Measurements from ENCODE around the gene RABGEF1. TPM values are rescaled to one million over a fixed set of nuclear protein-coding genes. Genes with fewer than 3 reads are reported as not detected.
"Not testable (repeated sequence)": the region's sequence is repeated elsewhere in the genome, so short reads cannot be mapped to it uniquely, and the experiment has no call there.

Gene RABGEF1
- polyA plus RNA-seq, 1 of the 3 experiments (the other 2 are of a cell fraction) = 25.6 TPM

DNA sequence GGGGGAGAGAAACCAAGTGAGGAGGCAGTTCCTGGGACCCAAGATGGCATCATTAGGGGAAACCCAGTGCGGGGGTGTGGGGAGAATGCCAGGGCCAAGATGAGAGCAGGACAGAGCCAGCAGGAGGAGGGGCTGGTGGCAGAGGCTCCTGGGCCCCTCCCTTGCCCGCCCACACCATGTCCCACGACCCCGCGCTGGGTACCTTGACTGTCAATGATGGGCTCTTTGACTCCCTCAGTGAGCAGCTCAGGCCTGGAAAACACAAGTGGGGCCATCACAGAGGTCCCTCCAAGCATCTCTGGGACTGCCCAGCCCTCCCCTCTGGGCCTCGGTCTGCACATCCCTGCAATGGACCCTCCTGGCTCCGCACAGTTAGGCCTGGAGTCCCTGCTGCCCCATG, 75.4 kb downstream of the RABGEF1 start:
- Histone ChIP-seq H3K4me1 (ENCODE audit: control insufficient read depth in 1 of 2, insufficient read depth in 2 of 2, low read depth in 1 of 2, low read length in 1 of 2) (no peaks in the 10 kb centered on the region), H3K4me2 (no peak overlapping the region), H3K9ac (no peak overlapping the region), H4K20me1 (ENCODE audit: insufficient read depth) (no peaks in the 10 kb centered on the region), H3K36me3 (replicated peaks in 1 of 2; ENCODE audit: control insufficient read depth in 1 of 2, insufficient read depth in 2 of 2, low read length in 1 of 2) (peaks cover 6 to 15% of the 10 kb centered on the region in 2 experiments), H3K4me3 (ENCODE audit: low read depth in 2 of 2, low read length in 1 of 2) (no peak overlapping the region), H2AFZ (ENCODE audit: low read depth) (no peak overlapping the region), H3K27ac (ENCODE audit: low read depth in 2 of 2, low read length in 1 of 2) (no peak overlapping the region), H3K9me2 (no peaks in the 10 kb centered on the region), H3K79me2 (ENCODE audit: insufficient read depth) (no peaks in the 10 kb centered on the region), H3F3A (replicated peaks; ENCODE audit: insufficient read depth) (no peaks in the 10 kb centered on the region), H3K9me3 (no peaks in the 10 kb centered on the region), H3K27me3 (ENCODE audit: insufficient read depth) (no peaks in the 10 kb centered on the region)
- ChIA-PET POLR2A (no interaction called here), CTCF (interaction anchor here (0.6 to 0.7 kb wide), 2 partner anchors 264 to 779 kb away, joined by 3 read pairs; no protein-coding TSS in a partner anchor)
- no peak for TF ChIP-seq FOSL2 (IDR thresholded peaks at IDR 0.05; ENCODE audit: borderline replicate concordance, low read depth)
- no peak for TF ChIP-seq ELF1 (IDR thresholded peaks at IDR 0.05)
- no peak for TF ChIP-seq FOXM1 (IDR thresholded peaks at IDR 0.05; ENCODE audit: low read depth)
- no peak for TF ChIP-seq RFX5 (IDR thresholded peaks at IDR 0.05; ENCODE audit: low read length)
- TF ChIP-seq ZBTB33 (IDR thresholded peaks at IDR 0.05; ENCODE audit: borderline replicate concordance, low read depth) = no peak
- TF ChIP-seq RCOR1 (IDR thresholded peaks at IDR 0.05; ENCODE audit: low read length) = no peak
- TF ChIP-seq YY1 (IDR thresholded peaks at IDR 0.05; ENCODE audit: low read depth) = no peak
- TF ChIP-seq, protein P1, sequence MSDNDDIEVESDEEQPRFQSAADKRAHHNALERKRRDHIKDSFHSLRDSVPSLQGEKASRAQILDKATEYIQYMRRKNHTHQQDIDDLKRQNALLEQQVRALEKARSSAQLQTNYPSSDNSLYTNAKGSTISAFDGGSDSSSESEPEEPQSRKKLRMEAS (IDR thresholded peaks at IDR 0.05; ENCODE audit: low read depth) = no peak
- no peak for TF ChIP-seq EP300 (IDR thresholded peaks at IDR 0.05; ENCODE audit: borderline replicate concordance in 1 of 2, low read depth in 1 of 2, low read length in 1 of 2)
- DNase-seq = no peak
- WGBS (ENCODE audit: low lambda C conversion rate) = 93% methylated on average over 5 of the region's 7 CpGs

GRCh38 chr7:66816658-66817057, 76.1 kb downstream of the RABGEF1 start:
- H3K27me3 ChIP-seq (ENCODE audit: insufficient read depth); H3K4me1 ChIP-seq (ENCODE audit: control insufficient read depth in 1 of 2, insufficient read depth in 2 of 2, low read depth in 1 of 2, low read length in 1 of 2); H3K36me3 ChIP-seq (replicated peaks in 1 of 2; ENCODE audit: control insufficient read depth in 1 of 2, insufficient read depth in 2 of 2, low read length in 1 of 2); H3K9me3 ChIP-seq; H3K79me2 ChIP-seq (ENCODE audit: insufficient read depth); H3F3A ChIP-seq (replicated peaks; ENCODE audit: insufficient read depth); H3K27ac ChIP-seq (ENCODE audit: low read depth in 2 of 2, low read length in 1 of 2); H3K9ac ChIP-seq; H3K4me2 ChIP-seq; H4K20me1 ChIP-seq (ENCODE audit: insufficient read depth); DNase-seq; H2AFZ ChIP-seq (ENCODE audit: low read depth); H3K9me2 ChIP-seq; H3K4me3 ChIP-seq (ENCODE audit: low read depth in 2 of 2, low read length in 1 of 2): not testable (repeated sequence)
- ChIA-PET CTCF (interaction anchor here (0.7 to 1.2 kb wide), 3 partner anchors 18 to 779 kb away, joined by 3 read pairs; no protein-coding TSS in a partner anchor), POLR2A (interaction anchor here (0.8 kb wide), 1 partner anchor 28 kb away, joined by 4 read pairs; no protein-coding TSS in a partner anchor)
- 86% methylated on average over 7 of the region's 7 CpGs for WGBS (ENCODE audit: low lambda C conversion rate)

DNA sequence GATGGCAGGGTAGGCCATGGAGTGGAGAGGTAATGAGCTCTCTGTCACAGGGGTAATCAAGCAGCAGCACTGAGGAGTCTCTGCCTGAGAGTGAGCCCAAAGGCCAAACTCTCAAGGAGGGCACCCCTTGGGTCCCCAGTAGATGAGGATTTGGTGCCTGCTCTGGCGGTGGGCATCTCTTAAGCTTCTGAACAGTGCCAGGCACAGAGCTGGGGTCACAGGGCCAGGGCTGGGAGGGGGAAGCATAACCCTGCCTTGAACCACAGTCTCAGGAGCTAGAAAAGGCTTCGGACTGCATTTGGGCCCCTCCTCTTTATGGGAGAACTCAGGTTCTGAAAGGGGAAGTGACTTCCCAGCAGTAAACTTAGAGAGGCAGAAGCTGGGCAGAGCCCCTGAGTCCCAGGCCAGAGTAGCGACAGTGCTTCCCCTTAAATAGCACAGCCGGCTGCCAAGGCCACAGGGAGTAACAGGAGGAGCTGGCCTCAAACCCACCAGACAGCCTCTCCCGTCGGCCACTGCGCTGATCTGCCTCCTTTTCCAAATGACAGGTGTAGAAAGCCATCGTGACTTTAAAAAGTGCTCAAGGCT, 76.8 kb downstream of the RABGEF1 start:
- H3K27ac ChIP-seq (ENCODE audit: low read depth in 2 of 2, low read length in 1 of 2); H3K4me2 ChIP-seq; H3K9me3 ChIP-seq; H3K9me2 ChIP-seq; H3K4me1 ChIP-seq (ENCODE audit: control insufficient read depth in 1 of 2, insufficient read depth in 2 of 2, low read depth in 1 of 2, low read length in 1 of 2); H4K20me1 ChIP-seq (ENCODE audit: insufficient read depth); H3K79me2 ChIP-seq (ENCODE audit: insufficient read depth); H3K36me3 ChIP-seq (replicated peaks in 1 of 2; ENCODE audit: control insufficient read depth in 1 of 2, insufficient read depth in 2 of 2, low read length in 1 of 2); H3K27me3 ChIP-seq (ENCODE audit: insufficient read depth); H3K4me3 ChIP-seq (ENCODE audit: low read depth in 2 of 2, low read length in 1 of 2); DNase-seq; H2AFZ ChIP-seq (ENCODE audit: low read depth); H3F3A ChIP-seq (replicated peaks; ENCODE audit: insufficient read depth); H3K9ac ChIP-seq: not testable (repeated sequence)
- ChIA-PET POLR2A (interaction anchor here (0.8 kb wide), 1 partner anchor 27 kb away, joined by 4 read pairs; no protein-coding TSS in a partner anchor), CTCF (interaction anchor here (0.9 to 1.2 kb wide), 2 partner anchors 17 to 27 kb away, joined by 3 read pairs; no protein-coding TSS in a partner anchor)
- 82% methylated on average over 5 of the region's 8 CpGs for WGBS (ENCODE audit: low lambda C conversion rate)

- H3F3A ChIP-seq (replicated peaks; ENCODE audit: insufficient read depth); H3K4me2 ChIP-seq; H3K79me2 ChIP-seq (ENCODE audit: insufficient read depth); H3K4me3 ChIP-seq (ENCODE audit: low read depth in 2 of 2, low read length in 1 of 2); H3K27me3 ChIP-seq (ENCODE audit: insufficient read depth); H2AFZ ChIP-seq (ENCODE audit: low read depth); H3K27ac ChIP-seq (ENCODE audit: low read depth in 2 of 2, low read length in 1 of 2); H3K36me3 ChIP-seq (replicated peaks in 1 of 2; ENCODE audit: control insufficient read depth in 1 of 2, insufficient read depth in 2 of 2, low read length in 1 of 2); H4K20me1 ChIP-seq (ENCODE audit: insufficient read depth); H3K9me2 ChIP-seq; H3K4me1 ChIP-seq (ENCODE audit: control insufficient read depth in 1 of 2, insufficient read depth in 2 of 2, low read depth in 1 of 2, low read length in 1 of 2); POLR2A ChIA-PET; H3K9me3 ChIP-seq; H3K9ac ChIP-seq; DNase-seq: not testable (repeated sequence)
- CTCF ChIA-PET = interaction anchor here (0.7 kb wide), 1 partner anchor 1831 kb away, joined by 3 read pairs; no protein-coding TSS in a partner anchor
- 76% methylated on average over 7 of the region's 7 CpGs for WGBS (ENCODE audit: low lambda C conversion rate)
Observed at GRCh38 chr7:66817956-66818355, 77.4 kb downstream of the RABGEF1 start.
